Fibroblast of lung (primary cell): ENCODE results near the gene RASA4B. TPM values are rescaled to one million over a fixed set of nuclear protein-coding genes. Genes with fewer than 3 reads are reported as not detected.
A peak's percentile ranks its signal among the peaks of the same experiment; 100 is the strongest.

ENCODE experiments used
- DNase-seq, 2 donors: peaks; one replicate each; pipeline versions ENCODE4 v3.0.0 to v3.0.0-alpha.2; 2010; ENCODE audit warnings: low read depth in 2 of 2
- H2AFZ ChIP-seq: 2 replicates; pipeline ENCODE4 v1.5.1; 2012; ENCODE audit warnings: low read length, control low read depth, inconsistent platforms
- H3K27ac ChIP-seq: 2 replicates; pipeline ENCODE4 v1.5.1; 2011; ENCODE audit warnings: low read length, control low read depth; ENCODE audit not compliant: insufficient read depth
- H3K27me3 ChIP-seq: 2 replicates; pipeline ENCODE4 v1.5.1; 2011; ENCODE audit warnings: mild to moderate bottlenecking, low read length; ENCODE audit not compliant: control insufficient read depth, insufficient read depth
- H3K36me3 ChIP-seq: 2 replicates; pipeline ENCODE4 v1.5.1; 2011; ENCODE audit warnings: low read length; ENCODE audit not compliant: control insufficient read depth, insufficient read depth
- H3K4me1 ChIP-seq: 2 replicates; pipeline ENCODE4 v1.5.1; 2011; ENCODE audit warnings: low read length; ENCODE audit not compliant: control insufficient read depth, insufficient read depth; ENCODE audit errors: extremely low read depth
- H3K4me2 ChIP-seq: 2 replicates; pipeline ENCODE4 v1.5.1; 2011; ENCODE audit warnings: low read length, control low read depth; ENCODE audit not compliant: insufficient read depth; ENCODE audit errors: extremely low read depth
- H3K4me3 ChIP-seq, 4 experiments: fragments of 200-600 bp in 1 of 4; sonication (generic) in 1 of 4; replicated peaks in 1 of 4; 2 replicates each; pipeline ENCODE4 v1.5.1; 2011 to 2016; ENCODE audit warnings: low read length in 4 of 4, low read depth in 3 of 4, mild to moderate bottlenecking in 3 of 4, control low read depth in 2 of 4, inconsistent platforms in 1 of 4, mixed read lengths in 1 of 4; ENCODE audit not compliant: insufficient read depth in 1 of 4; ENCODE audit errors: control extremely low read depth in 1 of 4
- H3K79me2 ChIP-seq: 2 replicates; pipeline ENCODE4 v1.5.1; 2012; ENCODE audit warnings: mild to moderate bottlenecking, low read length, inconsistent platforms; ENCODE audit not compliant: control insufficient read depth, insufficient read depth
- H3K9ac ChIP-seq: 2 replicates; pipeline ENCODE4 v1.5.1; 2011; ENCODE audit warnings: mild to moderate bottlenecking, low read length, control low read depth; ENCODE audit not compliant: insufficient read depth
- H3K9me3 ChIP-seq: 2 replicates; pipeline ENCODE4 v1.5.1; 2012; ENCODE audit warnings: low read depth, low read length; ENCODE audit not compliant: control insufficient read depth, insufficient read depth
- H4K20me1 ChIP-seq: 2 replicates; pipeline ENCODE4 v1.5.1; 2011; ENCODE audit warnings: low read length; ENCODE audit not compliant: control insufficient read depth, insufficient read depth; ENCODE audit errors: extremely low read depth
- EZH2 ChIP-seq: IDR thresholded peaks from 2 replicates; pipeline ENCODE4 v1.5.1; 2012; ENCODE audit warnings: low read length, control low read depth, mild to moderate bottlenecking; ENCODE audit errors: missing control alignments
- polyA plus RNA-seq, 2 donors: library from polyadenylated mRNA; depleted of rRNA in 1 of 2; stranded (reverse) in 1 of 2; unstranded in 1 of 2; fragments of >200 nt; gene quantifications; 2 replicates each; pipeline ENCODE4 v1.2.1, GENCODE V29; 2011 to 2012; ENCODE audit warnings: missing spikeins in 1 of 2
- total RNA-seq: library from RNA; depleted of rRNA; stranded (reverse); fragments of >200 nt; gene quantifications from 2 replicates; pipeline ENCODE4 v1.2.1, GENCODE V29; 2014
- TF ChIP-seq, protein P1 (sequence below), 2 donors: IDR thresholded peaks in 1 of 2; conservative IDR thresholded peaks in 1 of 2; 1 replicate in 1 of 2; 2 replicates in 1 of 2; pipeline ENCODE4 v1.5.1; 2011 to 2012; ENCODE audit warnings: low read length in 2 of 2, control low read depth in 1 of 2, inconsistent platforms in 1 of 2, low read depth in 1 of 2, mild to moderate bottlenecking in 1 of 2

RASA4B gene
- total and polyA plus RNA-seq, 2 donors (not counting 1 experiment from before 2014, with no cell fraction given): 1.4 to 1.5 TPM

DNA sequence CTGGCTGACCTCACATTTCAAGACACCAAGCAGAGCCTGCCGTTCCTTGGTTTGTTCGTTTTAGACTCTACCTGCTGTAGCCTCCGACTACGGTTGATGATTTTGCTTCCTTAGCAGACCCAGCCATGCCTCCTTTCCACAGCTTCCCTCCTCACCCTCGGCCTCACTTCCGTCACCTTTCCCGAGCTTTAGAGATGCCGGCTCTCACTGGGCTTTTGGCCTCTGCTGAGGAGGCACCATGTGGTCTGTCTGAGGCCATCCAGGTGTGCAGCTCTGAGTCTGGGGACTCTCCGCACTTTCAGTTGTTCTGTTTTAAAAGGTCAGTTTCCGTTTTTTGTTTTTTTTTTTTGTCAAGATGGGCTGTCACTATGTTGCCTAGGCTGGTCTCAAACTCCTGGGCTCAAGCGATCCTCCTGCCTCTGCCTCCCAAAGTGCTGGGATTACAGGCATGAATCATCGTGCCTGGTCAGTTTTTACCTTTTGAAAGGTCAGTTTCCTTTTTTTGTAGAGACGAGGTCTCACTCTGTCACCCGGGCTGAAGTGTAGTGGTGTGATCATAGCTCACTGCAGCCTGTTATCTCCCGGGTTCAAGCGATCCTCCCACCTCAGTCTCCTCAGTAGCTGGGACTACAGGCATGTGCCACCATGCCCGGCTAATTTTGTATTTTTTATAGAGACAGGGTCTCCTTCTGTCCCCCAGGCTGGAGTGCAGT is 72.5 kb downstream of the RASA4B start:
- H3K9ac ChIP-seq: no peak overlapping the region
- H3K36me3 ChIP-seq: peaks cover 6% of the 10 kb centered on the region
- no peak overlapping the region for H3K4me3 ChIP-seq
- H3K27ac ChIP-seq: no peak overlapping the region
- no peak overlapping the region for H3K4me2 ChIP-seq
- no peaks in the 10 kb centered on the region for H3K9me3 ChIP-seq
- H2AFZ ChIP-seq: no peak overlapping the region
- peaks cover under 1% of the 10 kb centered on the region for H3K4me1 ChIP-seq
- no peaks in the 10 kb centered on the region for H4K20me1 ChIP-seq
- TF ChIP-seq EZH2: no peak
- TF ChIP-seq, protein P1, sequence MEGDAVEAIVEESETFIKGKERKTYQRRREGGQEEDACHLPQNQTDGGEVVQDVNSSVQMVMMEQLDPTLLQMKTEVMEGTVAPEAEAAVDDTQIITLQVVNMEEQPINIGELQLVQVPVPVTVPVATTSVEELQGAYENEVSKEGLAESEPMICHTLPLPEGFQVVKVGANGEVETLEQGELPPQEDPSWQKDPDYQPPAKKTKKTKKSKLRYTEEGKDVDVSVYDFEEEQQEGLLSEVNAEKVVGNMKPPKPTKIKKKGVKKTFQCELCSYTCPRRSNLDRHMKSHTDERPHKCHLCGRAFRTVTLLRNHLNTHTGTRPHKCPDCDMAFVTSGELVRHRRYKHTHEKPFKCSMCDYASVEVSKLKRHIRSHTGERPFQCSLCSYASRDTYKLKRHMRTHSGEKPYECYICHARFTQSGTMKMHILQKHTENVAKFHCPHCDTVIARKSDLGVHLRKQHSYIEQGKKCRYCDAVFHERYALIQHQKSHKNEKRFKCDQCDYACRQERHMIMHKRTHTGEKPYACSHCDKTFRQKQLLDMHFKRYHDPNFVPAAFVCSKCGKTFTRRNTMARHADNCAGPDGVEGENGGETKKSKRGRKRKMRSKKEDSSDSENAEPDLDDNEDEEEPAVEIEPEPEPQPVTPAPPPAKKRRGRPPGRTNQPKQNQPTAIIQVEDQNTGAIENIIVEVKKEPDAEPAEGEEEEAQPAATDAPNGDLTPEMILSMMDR (conservative IDR thresholded peaks at IDR 0.05 in 1 of 2, IDR thresholded peaks at IDR 0.05 in 1 of 2; ENCODE audit: low read depth in 1 of 2, low read length in 2 of 2): no peak
- no peaks in the 10 kb centered on the region for H3K79me2 ChIP-seq
- no peaks in the 10 kb centered on the region for H3K27me3 ChIP-seq
- no peak for DNase-seq

DNA sequence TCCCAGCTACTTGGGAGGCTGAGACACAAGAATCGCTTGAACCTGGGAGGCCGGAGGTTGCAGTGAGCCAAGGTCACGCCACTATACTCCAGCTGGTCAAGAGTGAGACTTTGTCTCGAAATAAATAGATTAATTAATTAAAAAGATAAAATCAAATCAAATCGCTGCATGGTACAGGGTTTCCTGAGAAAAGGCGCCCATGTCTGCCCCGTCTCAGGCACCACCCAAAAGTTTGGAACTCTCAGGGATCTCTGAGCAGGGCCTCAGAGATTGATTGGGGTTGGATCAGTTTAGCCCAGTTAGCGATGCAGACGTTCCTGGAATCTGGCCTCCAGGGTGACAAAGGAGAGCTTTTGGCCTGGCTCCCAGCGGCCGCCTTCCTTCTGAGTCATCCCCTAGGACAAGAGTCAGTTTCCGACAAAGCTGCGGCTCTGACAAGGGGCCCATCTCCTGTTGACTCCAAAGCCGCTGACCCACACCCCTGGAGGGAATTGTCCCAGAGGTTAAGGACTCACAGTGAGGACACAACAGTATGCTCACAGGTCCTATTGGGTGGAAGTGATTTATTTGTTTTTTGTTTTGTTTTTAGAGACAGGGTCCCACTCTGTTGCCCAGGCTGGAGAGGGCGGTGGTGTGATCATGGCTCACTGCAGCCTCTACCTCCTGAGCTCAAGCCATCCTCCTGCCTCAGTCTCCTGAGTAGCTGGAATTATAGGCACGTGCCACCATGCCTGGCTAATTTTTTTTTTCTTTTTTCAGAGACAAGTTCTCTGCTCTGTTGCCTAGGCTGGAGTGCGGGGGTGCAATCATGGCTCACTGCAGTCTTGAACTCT is 77.4 kb downstream of the RASA4B start:
- TF ChIP-seq EZH2: no peak
- TF ChIP-seq, protein P1 (conservative IDR thresholded peaks at IDR 0.05 in 1 of 2, IDR thresholded peaks at IDR 0.05 in 1 of 2; ENCODE audit: low read depth in 1 of 2, low read length in 2 of 2): no peak
- Histone ChIP-seq H3K27ac (no peak overlapping the region), H3K36me3 (peaks cover 3% of the 10 kb centered on the region)

DNA sequence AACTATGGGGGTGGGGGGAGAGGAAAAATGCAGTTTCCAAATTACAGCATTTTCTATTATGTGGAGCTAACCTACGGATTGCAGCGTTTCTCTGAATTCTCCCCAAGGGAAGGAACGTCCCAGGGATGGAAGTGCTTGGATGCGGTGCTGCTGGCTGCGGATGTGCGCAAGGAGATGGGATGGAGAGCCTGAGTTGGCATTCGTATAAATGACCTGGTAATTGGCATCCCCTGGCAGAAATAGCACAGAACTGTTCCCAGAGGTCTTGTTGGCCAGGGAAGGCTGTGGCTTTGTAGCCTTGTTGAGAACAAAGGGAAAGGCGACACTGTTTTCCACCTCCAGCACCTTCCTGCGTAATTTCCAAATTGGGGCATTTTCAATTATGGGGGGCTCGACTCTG is 81.5 kb downstream of the RASA4B start:
- H2AFZ ChIP-seq: no peak overlapping the region
- H3K4me3 ChIP-seq: no peak overlapping the region
- peaks cover 2% of the 10 kb centered on the region for H3K36me3 ChIP-seq
- H3K9me3 ChIP-seq: no peaks in the 10 kb centered on the region
- H3K4me1 ChIP-seq: peaks cover 7% of the 10 kb centered on the region
- no peaks in the 10 kb centered on the region for H3K27me3 ChIP-seq
- H3K4me2 ChIP-seq: no peak overlapping the region
- DNase-seq: no peak
- TF ChIP-seq EZH2: no peak
- TF ChIP-seq, protein P1 (conservative IDR thresholded peaks at IDR 0.05 in 1 of 2, IDR thresholded peaks at IDR 0.05 in 1 of 2; ENCODE audit: low read depth in 1 of 2, low read length in 2 of 2): no peak
- no peak overlapping the region for H3K9ac ChIP-seq
- H3K79me2 ChIP-seq: peaks cover 3% of the 10 kb centered on the region
- no peaks in the 10 kb centered on the region for H4K20me1 ChIP-seq
- H3K27ac ChIP-seq: no peak overlapping the region

More for the DNA sequence above, 77.4 kb downstream of the RASA4B start:
- Histone ChIP-seq H3K4me3 (no peak overlapping the region), H3K9ac (no peak overlapping the region), H4K20me1 (no peaks in the 10 kb centered on the region), H2AFZ (no peak overlapping the region), H3K9me3 (no peaks in the 10 kb centered on the region), H3K79me2 (no peaks in the 10 kb centered on the region), H3K4me2 (no peak overlapping the region), H3K27me3 (no peaks in the 10 kb centered on the region), H3K4me1 (peaks cover 2% of the 10 kb centered on the region)
- peak; percentile 70 to 84 for DNase-seq
